Myocyte (in vitro differentiated cells): ENCODE measurements around the gene AMPH. TPM values are rescaled to one million over a fixed set of nuclear protein-coding genes. Genes with fewer than 3 reads are reported as not detected.

ENCODE experiments used
- DNase-seq: peaks from one replicate; pipeline ENCODE4 v3.0.0-alpha.2; 2012; ENCODE audit warnings: low read depth
- total RNA-seq: library from RNA; depleted of rRNA; stranded (reverse); fragments of >200 nt; gene quantifications from 2 replicates; pipeline ENCODE4 v1.2.3, GENCODE V29; 2014

Gene AMPH
- total RNA-seq, 1 donor from 2014 or later, result not detected

GRCh38 chr7:38463277-38464225, 167.6 kb downstream of the AMPH start:
- peak; percentile 75 for DNase-seq

DNA sequence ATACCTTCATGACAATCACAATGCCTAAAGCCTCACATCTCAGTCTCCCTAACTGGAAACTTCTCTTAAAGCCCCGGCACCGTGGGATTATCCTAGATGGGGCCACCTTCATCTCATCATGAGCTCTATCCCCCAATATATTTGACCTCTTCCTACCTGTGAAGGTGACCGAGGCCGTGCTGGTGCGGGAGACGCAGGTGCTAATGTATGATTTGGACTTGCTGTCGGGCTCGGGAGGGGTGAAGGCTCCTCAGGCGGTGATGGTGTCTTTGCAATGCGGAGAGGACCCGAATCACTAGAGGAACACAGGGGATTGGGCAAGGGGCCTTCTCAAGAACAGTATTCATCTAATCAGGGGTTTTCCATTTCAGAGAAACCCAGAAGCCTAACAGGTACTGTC, 168.4 kb downstream of the AMPH start:
- DNase-seq, result no peak

- no peak for DNase-seq
Measured at GRCh38 chr7:38461887-38462286, 169.3 kb downstream of the AMPH start.

GRCh38 chr7:38453826-38454225, 177.3 kb downstream of the AMPH start:
- no peak for DNase-seq

GRCh38 chr7:38453168-38453567, 178.0 kb downstream of the AMPH start:
- DNase-seq, result no peak

DNA sequence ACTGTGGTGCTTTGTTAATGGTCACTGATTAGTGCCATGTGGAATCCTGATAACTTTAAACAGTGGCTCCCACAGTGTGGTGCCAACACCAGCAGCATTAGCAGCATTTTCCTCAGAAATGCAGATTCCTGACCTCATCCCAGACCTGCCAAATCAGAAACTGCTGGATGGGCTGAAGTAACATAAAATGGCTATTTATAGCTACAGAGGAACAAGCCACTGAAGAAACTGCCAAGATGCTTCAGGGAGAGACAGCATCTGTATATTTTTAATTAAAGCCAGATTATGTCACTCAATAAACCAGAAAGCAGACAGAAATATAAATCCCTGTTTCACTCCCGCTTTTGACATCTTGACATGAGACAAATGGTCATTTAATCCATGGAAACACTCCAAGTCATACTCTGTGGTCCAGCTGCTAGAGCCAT, 178.5 kb downstream of the AMPH start:
- peak; percentile 13 for DNase-seq

GRCh38 chr7:38451840-38452239, 179.3 kb downstream of the AMPH start:
- peak; percentile 29 for DNase-seq

- DNase-seq, result no peak
Measured at GRCh38 chr7:38448584-38449234, 182.5 kb downstream of the AMPH start.

DNA sequence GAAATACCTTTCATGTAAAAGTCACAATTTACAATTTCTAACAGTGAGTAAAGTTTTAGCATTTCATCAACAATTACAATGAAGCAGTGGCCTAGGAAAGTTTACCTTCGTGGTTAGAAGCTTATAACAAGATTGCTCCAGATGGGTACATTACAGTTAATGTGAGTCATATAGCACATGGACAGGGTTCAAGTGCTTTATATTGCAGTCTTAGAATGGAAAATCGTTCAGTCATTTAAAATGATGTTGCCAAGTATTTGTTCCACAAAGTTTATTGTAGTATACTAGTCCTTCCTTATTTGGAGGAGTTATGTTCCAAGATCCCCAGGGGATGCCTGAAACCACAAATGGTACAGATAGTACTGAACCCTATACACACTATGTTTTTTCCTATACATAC, 183.1 kb downstream of the AMPH start:
- no peak for DNase-seq

- DNase-seq, result no peak
Measured at GRCh38 chr7:38438970-38439369, 192.2 kb downstream of the AMPH start.

GRCh38 chr7:38432671-38433070, 198.5 kb downstream of the AMPH start:
- DNase-seq, result no peak

GRCh38 chr7:38432080-38432479, 199.1 kb downstream of the AMPH start:
- DNase-seq, result no peak

DNA sequence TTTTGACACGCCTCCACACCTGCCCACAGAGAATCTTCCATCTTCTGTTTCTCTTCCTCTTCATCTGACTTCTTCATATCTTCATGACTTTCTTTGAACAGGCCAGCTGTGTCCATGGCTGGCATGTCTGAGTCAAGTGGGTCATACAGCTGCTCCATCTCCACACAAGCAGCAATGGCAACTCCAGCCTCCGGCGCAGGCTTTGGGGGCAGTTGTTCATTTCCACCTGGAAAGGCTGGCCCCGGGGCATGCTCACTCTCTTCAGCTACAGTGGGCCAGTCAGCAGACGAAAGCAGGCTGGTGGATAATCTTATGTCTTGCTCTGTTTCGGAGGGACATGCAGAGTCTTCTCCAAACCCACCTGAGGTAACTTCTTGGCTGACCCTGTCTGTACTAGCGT, 202.1 kb downstream of the AMPH start:
- no peak for DNase-seq

- DNase-seq, result no peak
Measured at GRCh38 chr7:38428041-38428440, 203.1 kb downstream of the AMPH start.

DNA sequence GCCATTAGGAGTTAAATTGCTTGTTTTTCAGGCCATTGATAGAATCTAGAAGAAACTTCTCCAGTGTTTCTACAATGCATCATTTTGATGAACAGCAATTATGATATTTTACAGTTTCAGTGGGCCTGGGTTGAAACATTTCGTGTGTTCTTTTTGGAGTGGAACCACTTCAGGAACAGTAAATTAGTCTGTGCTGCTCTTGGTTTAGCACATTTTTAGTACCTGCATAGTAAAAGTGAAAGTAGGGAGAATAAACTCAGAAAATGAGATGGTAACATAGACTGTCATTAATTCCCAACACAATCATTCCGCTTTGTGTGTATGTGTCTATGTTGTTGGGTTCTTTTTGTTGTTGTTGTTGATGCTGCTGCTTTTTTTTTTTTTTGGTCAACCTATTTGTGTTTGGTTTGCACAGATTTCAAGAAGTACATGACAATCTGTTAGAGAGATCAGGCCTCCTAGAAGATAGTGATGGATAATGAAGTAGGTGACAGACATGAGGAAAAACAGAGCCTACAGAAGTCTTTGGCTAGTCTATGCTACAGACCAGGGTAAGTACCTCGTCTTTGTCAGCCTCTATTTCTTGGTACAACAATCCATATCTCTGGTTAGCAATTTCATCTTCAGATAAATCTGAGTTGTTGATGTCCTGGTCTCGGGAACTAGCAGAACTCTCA, 203.8 kb downstream of the AMPH start:
- DNase-seq, result no peak

GRCh38 chr7:38425509-38425908, 205.7 kb downstream of the AMPH start:
- no peak for DNase-seq

GRCh38 chr7:38424750-38425463, 206.3 kb downstream of the AMPH start:
- no peak for DNase-seq

- DNase-seq, result no peak
Measured at GRCh38 chr7:38413784-38414183, 217.4 kb downstream of the AMPH start.

DNA sequence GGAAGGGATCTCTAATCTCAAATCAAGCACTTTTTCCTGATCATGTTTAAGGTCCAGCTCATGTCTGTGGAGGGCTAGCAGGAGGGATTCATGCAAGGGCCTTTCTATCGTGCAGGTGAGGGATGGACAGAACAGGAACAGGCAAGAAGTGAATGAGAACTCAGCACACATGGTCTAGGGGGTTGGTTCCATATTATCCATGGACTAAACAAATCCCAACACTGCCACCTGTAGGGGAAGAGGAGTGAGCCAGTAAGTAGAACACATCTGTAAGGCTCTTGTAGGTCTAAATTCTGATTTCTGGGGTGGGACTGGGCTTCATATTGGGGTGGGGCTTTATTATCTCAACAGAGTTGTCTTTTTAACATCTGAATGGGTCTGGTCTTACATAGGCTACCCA, 219.8 kb downstream of the AMPH start:
- DNase-seq, result peak; percentile 13

GRCh38 chr7:38410056-38410455, 221.1 kb downstream of the AMPH start:
- DNase-seq, result no peak

DNA sequence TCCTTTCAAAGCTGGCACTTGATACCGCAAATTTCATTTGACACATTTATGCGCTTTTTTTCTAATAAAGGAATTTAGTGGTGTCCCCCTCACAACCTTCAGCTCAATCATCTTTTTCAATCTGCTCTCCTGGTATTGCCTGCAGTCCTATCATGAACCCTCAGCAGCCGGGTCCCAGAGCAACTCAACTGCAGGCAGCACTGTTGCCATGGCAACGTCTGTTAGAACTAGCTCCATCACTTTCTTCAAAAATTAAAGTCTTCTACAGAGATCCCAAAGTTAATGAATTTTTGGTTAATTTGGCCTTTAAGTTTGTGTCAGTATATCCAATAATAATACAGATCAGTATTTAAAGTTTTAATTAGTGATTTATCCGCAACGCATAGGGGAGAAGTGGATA, 221.6 kb downstream of the AMPH start:
- DNase-seq, result no peak
